ENCODE results near the gene RXFP3.

DNA sequence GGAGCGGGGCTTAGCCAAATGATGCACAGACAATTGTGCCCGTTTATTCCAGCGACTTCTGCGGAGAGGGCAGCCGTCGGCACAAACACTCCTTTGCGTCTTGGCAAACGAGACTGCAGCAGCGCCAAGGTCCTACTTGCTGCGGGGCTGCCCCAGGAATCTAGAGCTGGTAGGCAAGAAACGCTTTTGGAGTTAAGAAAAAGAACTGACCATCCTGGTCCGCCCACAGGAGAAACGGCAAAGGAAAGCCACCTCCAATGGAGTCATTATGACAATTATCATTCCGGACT lies 2.3 kb downstream of the RXFP3 start:
- TF ChIP-seq CTCF (IDR thresholded peaks at IDR 0.05): no peak
- TF ChIP-seq POLR2A (IDR thresholded peaks at IDR 0.05): no peak

Data from Peyer's patch (tissue), 4 donors.